H9 (cell line): ENCODE data around the gene CD163L1. TPM values are rescaled to one million over a fixed set of nuclear protein-coding genes. Genes with fewer than 3 reads are reported as not detected.
A peak's percentile ranks its signal among the peaks of the same experiment; 100 is the strongest.

ENCODE experiments used
- DNase-seq: peaks from one replicate; pipeline ENCODE4 v3.0.0-alpha.2; 2017
- H2AFZ ChIP-seq: one replicate; pipeline ENCODE4 v1.6.1; 2013; ENCODE audit warnings: mild to moderate bottlenecking, low read length, control low read depth, moderate library complexity
- H2AK5ac ChIP-seq: 2 replicates; pipeline ENCODE4 v1.6.1; 2013; ENCODE audit warnings: low read length, control low read depth, mixed read lengths; ENCODE audit not compliant: insufficient read length
- H2BK120ac ChIP-seq: one replicate; pipeline ENCODE4 v1.6.1; 2013; ENCODE audit warnings: low read depth, mild to moderate bottlenecking, low read length, control low read depth, inconsistent platforms; ENCODE audit not compliant: poor library complexity, severe bottlenecking
- H2BK12ac ChIP-seq: 2 replicates; pipeline ENCODE4 v1.6.1; 2013; ENCODE audit warnings: low read length, control low read depth, mixed read lengths, low read depth; ENCODE audit not compliant: insufficient read length
- H2BK15ac ChIP-seq: 2 replicates; pipeline ENCODE4 v1.6.1; 2013; ENCODE audit warnings: low read depth, low read length, control low read depth
- H2BK20ac ChIP-seq: one replicate; pipeline ENCODE4 v1.6.1; 2013; ENCODE audit warnings: low read depth, mild to moderate bottlenecking, low read length, control low read depth, inconsistent platforms; ENCODE audit not compliant: poor library complexity, severe bottlenecking
- H2BK5ac ChIP-seq: 2 replicates; pipeline ENCODE4 v1.6.1; 2013; ENCODE audit warnings: low read length, control low read depth, mixed read lengths; ENCODE audit not compliant: insufficient read length
- H3K14ac ChIP-seq: 2 replicates; pipeline ENCODE4 v1.6.1; 2013; ENCODE audit warnings: low read length, control low read depth; ENCODE audit not compliant: insufficient read depth
- H3K18ac ChIP-seq: 2 replicates; pipeline ENCODE4 v1.6.1; 2013; ENCODE audit warnings: low read depth, mild to moderate bottlenecking, mixed read lengths, low read length, control low read depth; ENCODE audit not compliant: insufficient read length
- H3K23ac ChIP-seq: 2 replicates; pipeline ENCODE4 v1.6.1; 2013; ENCODE audit warnings: low read length, control low read depth, mixed read lengths, low read depth; ENCODE audit not compliant: insufficient read length
- H3K23me2 ChIP-seq: 2 replicates; pipeline ENCODE4 v1.6.1; 2013; ENCODE audit warnings: low read depth, mild to moderate bottlenecking, mixed read lengths, low read length, control low read depth; ENCODE audit not compliant: insufficient read length, poor library complexity, severe bottlenecking
- H3K27ac ChIP-seq: 2 replicates; pipeline ENCODE4 v1.5.1; 2013; ENCODE audit warnings: low read length, control low read depth, mixed read lengths, low read depth; ENCODE audit not compliant: insufficient read length
- H3K27me3 ChIP-seq: 2 replicates; pipeline ENCODE4 v1.6.1; 2013; ENCODE audit warnings: low read length, control low read depth, inconsistent platforms; ENCODE audit not compliant: insufficient read depth
- H3K4ac ChIP-seq: 2 replicates; pipeline ENCODE4 v1.6.1; 2013; ENCODE audit warnings: low read depth, mild to moderate bottlenecking, control low read depth, inconsistent platforms, low read length, moderate library complexity
- H3K4me1 ChIP-seq: 2 replicates; pipeline ENCODE4 v1.6.1; 2013; ENCODE audit warnings: low read length, control low read depth, inconsistent platforms; ENCODE audit not compliant: insufficient read depth
- H3K4me2 ChIP-seq: 2 replicates; pipeline ENCODE4 v1.6.1; 2013; ENCODE audit warnings: low read length, control low read depth, mixed read lengths; ENCODE audit not compliant: insufficient read length, insufficient read depth
- H3K56ac ChIP-seq: 2 replicates; pipeline ENCODE4 v1.6.1; 2013; ENCODE audit warnings: low read depth, mild to moderate bottlenecking, mixed read lengths, low read length, control low read depth; ENCODE audit not compliant: insufficient read length
- H3K79me1 ChIP-seq: 2 replicates; pipeline ENCODE4 v1.6.1; 2013; ENCODE audit warnings: low read depth, mild to moderate bottlenecking, moderate library complexity, low read length, control low read depth, inconsistent platforms; ENCODE audit not compliant: insufficient read depth, poor library complexity, severe bottlenecking
- H3K79me2 ChIP-seq: 2 replicates; pipeline ENCODE4 v1.6.1; 2013; ENCODE audit warnings: low read length, control low read depth, inconsistent platforms; ENCODE audit not compliant: insufficient read depth
- H3K9ac ChIP-seq: 2 replicates; pipeline ENCODE4 v1.6.1; 2013; ENCODE audit warnings: low read length, control low read depth, mixed read lengths; ENCODE audit not compliant: insufficient read length; ENCODE audit errors: extremely low read depth
- H3K9me3 ChIP-seq: one replicate; pipeline ENCODE4 v1.6.1; 2013; ENCODE audit warnings: low read depth, low read length, inconsistent platforms; ENCODE audit not compliant: control insufficient read depth
- H3T11ph ChIP-seq: one replicate; pipeline ENCODE4 v1.6.1; 2013; ENCODE audit warnings: mild to moderate bottlenecking, low read length, control low read depth, inconsistent platforms
- H4K20me1 ChIP-seq: one replicate; pipeline ENCODE4 v1.6.1; 2013; ENCODE audit not compliant: control insufficient read depth, insufficient read length, insufficient read depth
- H4K5ac ChIP-seq: 2 replicates; pipeline ENCODE4 v1.6.1; 2013; ENCODE audit warnings: low read depth, mild to moderate bottlenecking, mixed read lengths, low read length, control low read depth; ENCODE audit not compliant: insufficient read length
- H4K8ac ChIP-seq: replicated peaks from 2 replicates; pipeline ENCODE4 v1.6.1; 2013; ENCODE audit warnings: low read length, control low read depth, mixed read lengths, low read depth; ENCODE audit not compliant: insufficient read length
- H4K91ac ChIP-seq: 2 replicates; pipeline ENCODE4 v1.6.1; 2013; ENCODE audit warnings: low read depth, mild to moderate bottlenecking, moderate library complexity, mixed read lengths, low read length, control low read depth; ENCODE audit not compliant: insufficient read length
- H3K27ac Mint-ChIP-seq, 3 experiments: 2 replicates in 2 of 3; 3 replicates in 1 of 3; pipeline ENCODE4 v1.8.0; 2020 to 2021; ENCODE audit warnings: mixed read lengths in 3 of 3, mild to moderate bottlenecking in 1 of 3, moderate library complexity in 1 of 3
- H3K27me3 Mint-ChIP-seq: 2 replicates; pipeline ENCODE4 v1.8.0; 2021; ENCODE audit warnings: low read depth, mild to moderate bottlenecking, moderate library complexity, mixed read lengths
- H3K36me3 Mint-ChIP-seq, 3 experiments: 2 replicates in 2 of 3; 3 replicates in 1 of 3; pipeline ENCODE4 v1.8.0; 2020 to 2021; ENCODE audit warnings: low read depth in 3 of 3, mixed read lengths in 3 of 3; ENCODE audit not compliant: insufficient read depth in 1 of 3
- H3K4me1 Mint-ChIP-seq, 2 experiments: 2 replicates each; pipeline ENCODE4 v1.8.0; 2020; ENCODE audit warnings: mixed read lengths in 2 of 2
- H3K4me3 Mint-ChIP-seq, 2 experiments: 2 replicates in 1 of 2; 3 replicates in 1 of 2; pipeline ENCODE4 v1.8.0; 2020 to 2021; ENCODE audit warnings: mild to moderate bottlenecking in 2 of 2, mixed read lengths in 2 of 2, moderate library complexity in 1 of 2
- H3K9me3 Mint-ChIP-seq, 2 experiments: 2 replicates in 1 of 2; 3 replicates in 1 of 2; pipeline ENCODE4 v1.8.0; 2020; ENCODE audit warnings: mild to moderate bottlenecking in 2 of 2, mixed read lengths in 2 of 2, moderate library complexity in 1 of 2
- CTCF ChIP-seq: fragments of 200-600 bp; sonication (generic); conservative IDR thresholded peaks from 3 replicates; pipeline ENCODE4 v1.8.0; 2021; ENCODE audit warnings: antibody characterized with exemption, mild to moderate bottlenecking
- WGBS: extraction: QIAGEN DNeasy Blood & Tissue Kit; methylation state at CpG from one replicate; pipeline ENCODE4 v1.1.7; 2013; ENCODE audit warnings: missing lambda C conversion rate, low lambda C conversion rate, mixed read lengths; ENCODE audit not compliant: insufficient read length; ENCODE audit errors: extremely low coverage; 5-methylcytosine and 5-hydroxymethylcytosine counted together
- total RNA-seq: library from RNA; stranded (reverse); gene quantifications from 2 replicates; pipeline ENCODE4 v1.2.1, GENCODE V29; 2021

CD163L1 gene
- total RNA-seq, 1 experiment from 2014 or later, result 0.39 TPM

GRCh38 chr12:7319930-7320329 lies 124.0 kb downstream of the CD163L1 start:
- no peak overlapping the region for H3K14ac ChIP-seq
- H3K79me2 ChIP-seq, result no peaks in the 10 kb centered on the region
- no peaks in the 10 kb centered on the region for H3K27me3 ChIP-seq
- Mint-ChIP-seq H3K4me1 (no peaks in the 10 kb centered on the region), H3K9me3 (peaks cover 8 to 10% of the 10 kb centered on the region in 2 experiments; a peak in 4 of 5 replicates), H3K27me3 (no peaks in the 10 kb centered on the region), H3K27ac (no peak overlapping the region), H3K4me3 (no peak overlapping the region), H3K36me3 (peaks cover 2 to 18% (median 4%) of the 10 kb centered on the region in 3 experiments; a peak in 5 of 7 replicates)
- H3K9ac ChIP-seq, result no peak overlapping the region
- no peak overlapping the region for H2BK120ac ChIP-seq
- H4K5ac ChIP-seq, result no peak overlapping the region
- H4K20me1 ChIP-seq, result no peaks in the 10 kb centered on the region
- H2BK12ac ChIP-seq, result no peak overlapping the region
- no peak overlapping the region for H3K56ac ChIP-seq
- no peak overlapping the region for H2BK5ac ChIP-seq
- no peak overlapping the region for H3K27ac ChIP-seq
- no peak overlapping the region for H2AFZ ChIP-seq
- no peak overlapping the region for H3K18ac ChIP-seq
- H4K91ac ChIP-seq, result no peak overlapping the region
- H3K79me1 ChIP-seq, result no peaks in the 10 kb centered on the region
- H4K8ac ChIP-seq, result no peak overlapping the region
- H3T11ph ChIP-seq, result no peak overlapping the region
- H2BK15ac ChIP-seq, result no peak overlapping the region
- peak; percentile 43; the same call in 2 of the 3 replicates for TF ChIP-seq CTCF
- H2BK20ac ChIP-seq, result no peak overlapping the region
- no peak overlapping the region for H2AK5ac ChIP-seq
- H3K4me1 ChIP-seq, result no peaks in the 10 kb centered on the region
- H3K4me2 ChIP-seq, result no peak overlapping the region
- no peak overlapping the region for H3K23ac ChIP-seq
- no CpG with 5 or more reads among the region's 2 CpGs for WGBS
- no peaks in the 10 kb centered on the region for H3K9me3 ChIP-seq
- no peak for DNase-seq
- H3K4ac ChIP-seq, result no peak overlapping the region
- H3K23me2 ChIP-seq, result no peaks in the 10 kb centered on the region
